Activated CD4-positive, alpha-beta T cell treated with anti-CD3 and anti-CD28 coated beads for 4 hours (primary cell): Measurements from ENCODE around the gene CREG2.
"Not testable (repeated sequence)": the region's sequence is repeated elsewhere in the genome, so short reads cannot be mapped to it uniquely, and the experiment has no call there.

Source experiments
- DNase-seq, 2 donors: peaks; one replicate each; pipeline ENCODE4 v3.0.0-alpha.2; 2020

CREG2 gene

GRCh38 chr2:101341421-101341820, 45.9 kb downstream of the CREG2 start:
- DNase-seq = peak in 1 of 2 donors; percentile 23

DNA sequence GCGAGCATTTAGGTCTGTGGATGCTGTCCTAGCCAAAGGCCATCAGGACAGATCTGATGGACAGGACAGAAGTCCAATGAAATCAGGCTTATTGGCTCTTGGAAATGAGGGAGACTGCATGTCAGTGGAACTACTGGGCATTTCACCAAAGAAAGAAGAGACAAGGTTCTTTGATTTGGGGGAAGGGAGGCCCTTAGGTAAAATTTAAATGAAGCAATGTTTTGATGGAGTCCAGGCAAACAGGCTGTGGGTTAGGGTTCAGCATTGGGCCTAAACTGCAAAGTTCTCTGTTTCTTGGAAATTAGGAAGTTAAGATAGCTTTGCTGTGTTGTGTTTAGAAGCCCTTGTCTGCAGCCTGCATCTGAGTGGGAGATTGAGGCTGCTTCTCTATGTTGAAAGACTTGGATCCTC, 47.2 kb downstream of the CREG2 start:
- DNase-seq = no peak

DNA sequence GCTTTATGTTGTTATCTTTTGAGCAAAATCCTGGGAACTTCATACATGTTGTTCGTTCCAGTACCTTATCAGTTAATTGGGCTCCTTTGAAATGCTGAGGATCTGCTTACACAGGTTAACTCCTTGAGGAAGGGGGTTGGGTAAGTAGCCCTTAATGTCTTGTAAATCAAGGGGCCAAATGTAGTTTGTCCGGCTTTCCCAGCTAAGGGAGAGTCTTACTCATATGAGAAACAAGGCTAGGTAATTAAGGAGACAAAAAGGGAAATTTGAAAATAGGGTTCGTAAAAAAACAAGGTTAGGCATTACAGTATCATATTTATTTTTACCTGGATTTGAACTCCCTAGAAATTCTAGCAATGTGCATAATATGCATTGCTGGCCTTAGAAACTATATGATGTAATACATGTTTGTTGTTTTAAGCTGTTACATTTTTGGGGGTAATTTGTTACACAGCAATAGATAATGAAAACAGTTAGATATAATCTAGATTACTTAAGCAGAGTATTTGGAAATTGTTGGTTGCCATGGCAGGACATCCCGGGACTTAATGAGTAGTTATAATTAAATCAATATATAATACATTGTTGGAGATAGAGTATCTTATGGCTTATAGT, 47.9 kb downstream of the CREG2 start:
- DNase-seq = no peak

- no peak for DNase-seq
These were observed 49.4 kb downstream of the CREG2 start for GRCh38 chr2:101337877-101338276.

GRCh38 chr2:101332885-101333766, 54.2 kb downstream of the CREG2 start:
- no peak for DNase-seq

DNA sequence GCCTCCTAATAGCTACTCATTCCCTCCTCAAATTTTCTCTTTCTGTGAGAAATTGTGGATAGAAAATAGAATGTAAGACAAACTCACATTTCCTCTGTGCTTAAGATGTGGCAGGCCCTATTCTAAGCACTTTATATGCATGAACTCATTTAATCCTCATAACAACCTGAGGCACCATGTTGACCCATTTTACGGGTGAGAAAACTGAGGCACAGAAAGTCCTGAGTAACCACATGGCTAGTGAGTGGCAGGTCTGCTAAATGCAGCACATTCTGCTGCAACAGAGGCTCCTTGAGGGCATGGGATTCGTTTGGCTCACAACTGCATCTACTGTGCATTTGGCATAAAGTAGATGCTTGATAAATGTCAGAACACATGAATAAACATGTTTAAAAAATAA, 56.1 kb downstream of the CREG2 start:
- no peak for DNase-seq

GRCh38 chr2:101330253-101330933, 56.9 kb downstream of the CREG2 start:
- peak; percentile 44 to 49 for DNase-seq

GRCh38 chr2:101329026-101329425, 58.3 kb downstream of the CREG2 start:
- DNase-seq = peak; percentile 13 to 18

- peak in 1 of 2 donors; percentile 9 for DNase-seq
These were observed 58.8 kb downstream of the CREG2 start for GRCh38 chr2:101328474-101329007.

DNA sequence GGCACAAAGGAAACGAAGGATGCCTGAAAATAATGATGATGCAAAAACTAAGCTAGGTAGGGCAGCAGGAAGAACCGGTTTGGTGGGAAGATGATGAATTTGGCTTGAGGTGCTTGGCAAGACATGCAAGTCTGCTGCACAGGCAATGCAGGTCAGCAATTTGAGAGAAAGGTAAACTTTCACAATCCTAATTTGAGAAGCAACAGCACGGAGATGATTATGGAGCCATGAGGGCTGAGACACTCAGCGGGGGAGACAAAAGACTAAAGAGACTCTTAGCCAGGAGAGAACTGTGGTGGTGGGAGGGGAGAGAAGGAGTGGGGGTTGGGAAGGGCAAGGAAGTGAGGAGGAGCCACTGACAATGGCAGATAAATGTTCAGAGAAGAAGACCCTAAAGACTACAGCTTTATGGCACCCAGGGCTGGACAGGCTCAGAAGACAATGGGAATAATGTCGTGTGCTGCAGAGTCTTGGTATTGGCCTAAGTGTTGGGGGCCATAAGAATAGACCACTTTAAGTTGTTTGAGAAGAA, 59.4 kb downstream of the CREG2 start:
- no peak for DNase-seq

- no peak for DNase-seq
These were observed 61.9 kb downstream of the CREG2 start for GRCh38 chr2:101325425-101325824.

GRCh38 chr2:101316568-101316967, 70.7 kb downstream of the CREG2 start:
- DNase-seq = not testable (repeated sequence)

DNA sequence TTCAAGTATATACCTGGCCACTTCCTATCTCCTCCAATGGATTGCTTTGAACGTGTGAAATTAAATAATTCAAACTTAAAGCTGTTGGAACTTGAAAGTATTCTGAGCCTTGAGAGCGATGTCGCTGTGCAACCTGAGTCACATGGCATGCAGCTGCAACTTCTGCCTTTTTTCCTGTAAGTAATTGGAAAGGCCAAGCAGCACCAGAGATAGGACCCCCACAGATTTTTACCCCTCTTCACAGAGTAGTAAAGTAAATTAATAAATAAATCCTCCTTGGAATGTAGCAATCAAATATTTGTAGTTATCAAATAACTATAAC, 75.6 kb downstream of the CREG2 start:
- no peak for DNase-seq

DNA sequence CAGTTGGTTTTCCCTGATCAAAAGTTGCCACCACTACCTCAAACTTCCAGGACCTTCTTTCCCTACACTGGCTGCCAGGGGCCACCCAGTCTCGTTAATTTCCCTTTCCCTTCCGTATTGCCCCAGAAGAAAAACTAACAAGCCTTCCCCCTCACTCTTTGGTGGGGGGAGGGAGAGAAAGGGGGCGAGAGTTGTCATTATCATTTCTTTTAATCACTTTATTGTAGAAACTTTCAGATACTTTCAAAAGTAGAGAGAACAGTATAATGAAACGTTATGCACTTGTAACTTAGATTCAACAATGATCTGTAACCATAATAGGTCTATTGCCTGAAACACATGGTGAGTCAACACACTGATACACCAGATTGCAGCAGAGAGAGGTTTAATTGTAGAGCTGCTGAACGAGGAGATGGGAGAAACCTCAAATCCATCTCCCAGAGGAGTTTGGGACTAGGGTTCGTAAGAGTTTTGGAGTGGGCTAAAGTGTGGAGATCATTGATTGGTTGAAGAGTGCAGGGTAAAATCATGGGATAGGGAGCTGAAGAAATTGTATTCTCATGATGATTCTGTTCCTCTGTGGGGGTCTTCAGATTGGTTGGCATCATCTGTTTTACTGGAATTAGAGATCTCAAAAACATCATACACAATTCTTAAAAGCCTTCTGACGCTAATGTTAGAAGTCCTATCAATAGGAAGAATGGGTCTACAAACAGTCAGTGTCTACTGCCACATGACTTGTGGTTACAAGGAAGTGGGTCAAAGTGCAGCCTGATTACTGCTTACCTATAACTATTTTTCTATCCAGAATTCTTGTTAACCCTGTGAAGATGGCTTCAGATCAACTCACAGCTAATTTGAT, 76.2 kb downstream of the CREG2 start:
- DNase-seq = peak in 1 of 2 donors; percentile 12

DNA sequence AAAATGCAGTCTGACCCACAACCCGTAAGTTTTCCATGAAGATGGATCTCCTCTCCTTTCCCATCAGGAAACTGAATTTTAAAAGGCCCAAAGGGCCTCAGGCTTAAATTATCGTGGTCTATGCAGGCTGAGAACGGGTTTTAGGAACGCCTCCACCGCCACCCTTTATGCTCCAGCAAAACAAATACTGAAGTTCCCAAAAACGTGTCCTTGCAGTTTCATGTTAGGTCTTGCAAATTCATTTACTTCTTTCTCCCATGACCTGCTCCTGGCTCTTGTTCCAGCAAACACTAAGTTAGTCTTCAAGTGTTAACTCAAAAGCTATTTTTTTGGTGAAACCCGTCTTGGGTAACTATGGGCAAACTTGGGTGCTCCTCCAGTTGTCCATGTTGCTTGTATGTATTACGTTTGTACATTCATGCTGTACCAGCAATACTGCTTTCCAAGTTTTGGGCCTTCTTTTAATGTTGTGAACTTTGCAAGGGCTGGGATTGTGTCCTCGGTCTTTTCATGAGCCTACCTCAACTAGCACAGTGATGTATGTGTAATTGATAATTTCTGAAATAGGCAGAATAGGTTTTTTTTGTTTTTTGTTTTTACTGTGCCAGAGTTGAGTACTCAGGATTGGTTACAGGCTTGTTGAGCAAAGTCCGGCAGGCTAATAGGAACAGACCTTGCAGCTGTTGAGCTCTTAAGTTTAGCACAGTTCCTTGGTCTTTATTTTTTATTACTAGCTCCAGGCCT, 77.0 kb downstream of the CREG2 start:
- no peak for DNase-seq

GRCh38 chr2:101308432-101309210, 78.7 kb downstream of the CREG2 start, which contains the start of gene RNF149:
Gene RNF149, minus strand, starts transcription at chr2:101308701. Its CDS starts 113 bp downstream, at chr2:101308588.
- peak; percentile 90 to 91 for DNase-seq

GRCh38 chr2:101307950-101308431, 79.3 kb downstream of the CREG2 start:
- no peak for DNase-seq

- peak in 1 of 2 donors; percentile 11 for DNase-seq
These were observed 79.8 kb downstream of the CREG2 start for GRCh38 chr2:101307503-101307902.

DNA sequence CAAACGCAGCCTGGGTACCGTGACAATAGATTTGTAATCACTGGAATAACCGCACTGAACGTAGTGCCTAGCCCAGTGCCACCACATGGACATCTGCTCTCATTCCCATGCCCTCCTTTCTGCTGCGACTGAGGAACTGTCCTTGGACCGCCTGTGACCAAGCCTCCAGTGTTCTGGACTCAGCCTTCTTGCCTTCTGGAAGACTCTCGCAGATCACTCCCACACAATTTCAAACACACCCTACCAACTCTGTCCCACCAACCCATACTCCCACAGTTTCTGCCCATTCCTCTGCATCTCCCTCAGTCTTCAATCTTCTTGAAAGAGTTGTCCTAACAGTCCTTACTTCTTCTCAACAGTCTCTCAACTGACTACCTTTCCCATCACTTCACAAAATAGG, 80.9 kb downstream of the CREG2 start:
- no peak for DNase-seq

DNA sequence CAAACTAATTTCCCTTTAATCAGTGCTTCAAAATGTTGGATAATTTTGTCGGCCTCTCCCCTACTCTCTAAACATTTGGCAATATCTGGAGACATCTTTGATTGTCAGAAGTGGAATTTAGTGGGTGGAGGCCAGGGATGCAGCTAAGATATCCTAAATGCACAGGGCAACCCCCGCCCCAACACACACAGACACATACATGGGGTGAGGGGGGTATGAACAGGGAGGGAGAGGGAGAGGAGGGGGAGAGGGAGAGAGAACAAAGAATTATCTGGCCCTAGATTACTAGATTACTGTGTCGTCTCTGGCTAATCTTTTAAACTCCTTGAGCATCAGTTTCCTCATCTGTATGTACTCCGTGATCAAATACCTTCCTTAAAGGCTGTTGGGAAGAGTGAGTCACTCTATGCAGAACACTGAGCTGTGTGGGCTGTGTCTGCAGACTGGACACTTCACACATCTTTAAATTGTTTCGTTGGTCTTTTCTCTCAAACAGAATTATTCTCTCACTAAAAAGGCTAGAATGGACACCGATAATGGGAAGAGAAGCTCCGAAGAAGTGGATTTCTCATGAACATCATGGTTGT, 81.7 kb downstream of the CREG2 start:
- DNase-seq = peak in 1 of 2 donors; percentile 5
